Anterior cingulate cortex (tissue), 58 donors: ENCODE measurements around the gene PIGL.
"Not testable (repeated sequence)": the region's sequence is repeated elsewhere in the genome, so short reads cannot be mapped to it uniquely, and the experiment has no call there.

Source experiments
- DNase-seq, 58 donors: peaks; one replicate each; lab custom pipeline; 2025; lab: John Stamatoyannopoulos, UW

Gene PIGL

DNA sequence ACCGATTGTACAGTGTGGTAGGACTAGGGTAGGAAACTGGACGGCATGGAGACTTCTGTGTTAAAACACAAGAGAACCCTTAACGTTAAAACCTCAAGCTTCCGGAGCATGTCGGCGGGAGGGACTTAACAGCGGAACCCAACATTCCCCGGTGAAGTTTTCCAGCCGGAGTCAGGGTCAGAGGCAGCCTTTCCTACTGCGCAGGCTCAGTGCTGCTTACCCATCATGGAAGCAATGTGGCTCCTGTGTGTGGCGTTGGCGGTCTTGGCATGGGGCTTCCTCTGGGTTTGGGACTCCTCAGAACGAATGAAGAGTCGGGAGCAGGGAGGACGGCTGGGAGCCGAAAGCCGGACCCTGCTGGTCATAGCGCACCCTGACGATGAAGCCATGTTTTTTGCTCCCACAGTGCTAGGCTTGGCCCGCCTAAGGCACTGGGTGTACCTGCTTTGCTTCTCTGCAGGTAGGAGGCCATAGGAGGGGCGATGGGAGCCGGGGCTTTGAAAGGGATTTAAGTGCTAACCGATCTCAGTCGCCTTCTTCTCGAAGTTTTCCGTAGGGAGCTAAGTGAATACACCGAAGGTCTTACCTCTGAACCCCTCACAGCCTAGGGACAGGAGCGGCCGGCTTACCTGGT, at the start of gene PIGL:
Gene PIGL, plus strand, starts transcription at position 209 of the 634 bp plus-strand sequence. Its CDS starts 17 bp downstream, at position 226.
- peak in 57 of 58 donors; percentile 35 to 92 (median 83) for DNase-seq

DNA sequence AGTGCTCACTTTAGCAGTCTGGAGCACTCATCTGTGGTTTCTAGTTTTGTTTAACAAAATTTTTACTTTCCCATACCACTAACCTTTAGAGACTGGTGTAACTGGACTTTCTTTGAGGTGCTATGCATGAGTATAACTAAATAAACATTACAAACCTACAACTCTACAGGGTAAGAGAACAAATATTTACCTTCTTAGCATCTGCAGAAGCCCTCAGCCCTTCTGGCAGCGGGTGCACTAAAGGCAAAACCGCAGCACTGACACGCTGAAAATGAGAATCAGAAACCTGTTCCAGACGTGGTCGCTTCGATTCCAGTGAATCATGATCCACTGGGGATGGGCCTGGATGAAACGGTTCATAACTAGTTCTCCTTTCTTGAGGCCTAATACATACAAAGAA, 45.4 kb upstream of the PIGL start:
- DNase-seq = no peak

DNA sequence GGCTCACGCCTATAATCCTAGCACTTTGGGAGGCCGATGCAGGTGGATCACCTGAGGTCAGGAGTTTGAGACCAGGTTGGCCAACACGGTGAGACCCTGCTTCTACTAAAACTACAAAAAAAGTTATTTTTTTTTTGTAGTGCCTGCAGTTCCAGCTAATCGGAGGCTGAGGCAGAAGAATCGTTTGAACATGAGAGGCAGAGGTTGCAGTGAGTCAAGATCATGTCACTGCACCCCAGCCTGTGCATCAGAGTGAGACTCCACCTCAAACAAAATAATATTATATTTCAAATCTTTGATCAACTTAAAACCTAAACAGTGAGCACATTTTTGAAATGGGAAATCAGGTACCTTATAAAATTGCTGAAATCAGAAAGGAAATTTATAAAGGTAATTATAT, 38.2 kb upstream of the PIGL start:
- DNase-seq = no peak

DNA sequence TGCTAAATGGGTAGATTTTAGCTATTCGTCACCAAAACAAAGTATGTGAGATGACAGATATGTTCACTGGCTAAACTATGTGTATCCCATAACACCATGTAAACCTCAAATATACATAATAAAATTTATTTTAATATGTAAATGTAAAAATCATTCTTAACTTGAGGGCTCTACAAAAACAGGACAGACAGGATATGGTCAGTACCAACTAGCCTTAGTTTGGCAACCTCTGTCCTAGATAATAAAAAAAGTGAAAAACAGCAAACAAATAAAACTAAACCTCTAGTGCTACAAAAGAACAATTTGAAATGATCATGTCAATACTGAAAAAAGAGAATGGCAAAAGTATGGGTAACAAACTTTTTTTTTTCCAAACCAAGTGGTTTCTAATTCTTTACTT, 35.4 kb upstream of the PIGL start:
- DNase-seq = no peak

DNA sequence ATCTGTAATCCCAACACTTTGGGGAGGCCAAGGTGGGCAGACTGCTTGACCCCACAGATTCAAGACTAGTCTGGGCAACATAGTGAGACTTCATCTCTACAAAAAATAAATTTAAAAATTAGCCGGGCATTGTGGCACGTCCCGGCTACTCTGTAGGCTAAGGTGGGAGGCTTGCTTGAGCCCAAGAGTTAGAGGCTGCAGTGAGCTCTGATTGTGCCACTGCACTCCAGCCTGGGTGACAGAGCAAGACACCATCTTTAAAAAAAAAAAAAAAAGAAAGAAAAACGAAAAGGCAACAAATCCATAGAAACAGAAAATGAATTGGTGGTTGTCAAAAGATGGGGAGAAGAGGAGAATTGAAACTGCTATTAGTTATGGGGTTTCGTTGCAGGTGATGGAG, 29.4 kb upstream of the PIGL start:
- DNase-seq = no peak

DNA sequence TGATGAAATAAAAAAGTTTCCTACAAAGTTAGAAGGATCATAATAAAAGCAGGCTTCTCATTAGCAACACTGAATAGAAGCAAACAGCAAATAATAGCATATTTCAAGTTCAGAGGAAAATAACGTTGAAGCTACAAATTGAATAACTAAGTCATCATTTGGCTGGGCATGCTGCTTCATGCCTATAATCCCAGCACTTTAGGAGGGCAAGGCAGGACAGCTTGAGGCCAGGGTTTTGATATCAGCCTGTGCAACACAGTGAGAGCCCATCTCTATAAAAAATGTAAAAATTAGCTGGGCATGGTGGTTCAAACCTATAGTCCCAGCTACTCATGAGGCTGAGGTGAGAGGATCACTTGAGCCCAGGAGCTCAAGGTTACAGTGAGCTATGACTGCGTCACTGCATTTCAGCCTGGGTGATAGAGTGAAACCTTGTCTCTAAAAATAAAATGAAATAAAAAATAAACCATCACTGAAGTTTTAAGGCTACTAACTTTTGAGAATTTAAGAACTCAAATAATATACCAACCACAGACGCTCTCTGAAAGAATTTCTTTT, 27.1 kb upstream of the PIGL start:
- no peak for DNase-seq

DNA sequence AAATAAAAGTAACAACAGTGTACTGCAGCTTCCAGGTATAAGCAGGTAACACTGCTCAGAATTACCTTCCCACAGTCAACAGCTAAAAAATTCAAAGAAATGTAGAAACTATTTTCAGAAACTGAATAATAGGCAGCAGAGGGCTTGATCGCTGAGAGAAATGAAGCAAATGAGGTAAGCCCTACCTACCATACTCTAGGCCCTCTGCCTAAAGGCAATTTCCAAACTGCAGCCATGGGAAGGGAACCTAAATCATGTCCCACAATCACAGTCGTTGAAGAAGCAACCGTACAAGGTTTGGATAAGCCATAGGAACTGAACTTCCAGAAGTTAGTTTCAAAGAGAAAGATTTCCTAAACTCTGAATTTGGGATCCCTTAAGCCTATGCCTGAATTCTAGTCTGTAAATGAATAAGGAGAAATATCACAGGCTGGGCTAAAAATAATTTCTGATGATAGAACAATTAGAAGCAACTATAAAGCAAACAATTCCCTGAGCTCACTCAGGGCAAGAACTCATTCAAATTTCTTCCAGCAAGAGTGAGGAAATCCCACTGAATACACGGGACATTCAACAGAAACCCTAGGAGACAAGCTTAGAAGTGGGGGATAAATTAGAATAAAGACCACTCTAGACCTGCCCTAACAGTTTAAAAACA, 26.2 kb upstream of the PIGL start:
- no peak for DNase-seq

DNA sequence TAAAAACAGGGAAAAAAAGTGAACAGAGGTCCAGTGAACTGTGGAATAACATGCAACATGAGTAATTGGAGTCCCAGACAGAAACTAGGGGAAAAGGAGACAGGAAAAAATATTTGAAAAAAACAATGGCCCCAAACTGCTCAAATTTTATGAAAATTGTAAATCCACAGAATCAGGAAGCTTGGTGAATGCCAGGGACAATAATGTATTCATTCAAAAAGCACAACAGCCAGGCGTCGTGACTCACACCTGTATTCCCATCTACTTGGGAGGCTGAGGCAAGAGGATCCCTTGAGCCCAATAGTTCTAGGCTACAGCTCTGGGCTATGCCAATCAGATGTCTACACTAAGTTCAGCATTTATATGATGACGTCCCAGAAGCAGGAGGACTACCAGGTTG, 25.4 kb upstream of the PIGL start:
- no peak for DNase-seq

DNA sequence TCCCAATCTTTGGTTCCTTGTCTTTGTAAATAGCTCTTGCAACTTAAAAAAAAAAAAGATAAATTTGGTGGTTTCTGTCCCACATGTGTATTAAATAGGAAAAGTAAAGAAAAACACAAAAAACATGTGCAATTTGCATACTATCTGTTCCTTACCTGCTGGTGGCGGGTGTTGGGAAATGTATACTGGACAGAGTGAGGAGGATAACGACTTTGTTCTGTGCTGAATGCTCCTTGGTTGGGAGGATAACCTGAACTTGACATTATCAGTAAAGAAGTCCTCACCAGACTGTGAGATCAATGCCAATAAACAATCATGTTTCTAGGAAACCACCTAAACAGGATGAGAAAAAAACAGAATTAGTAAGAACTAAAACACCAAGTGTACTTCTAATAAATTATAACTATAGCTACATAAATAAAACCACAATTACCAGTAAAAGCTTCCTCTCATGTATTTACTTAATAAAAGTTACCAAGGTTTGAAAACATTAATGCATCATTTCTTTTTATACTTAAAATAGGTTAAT, 22.6 kb upstream of the PIGL start:
- DNase-seq = not testable (repeated sequence)

DNA sequence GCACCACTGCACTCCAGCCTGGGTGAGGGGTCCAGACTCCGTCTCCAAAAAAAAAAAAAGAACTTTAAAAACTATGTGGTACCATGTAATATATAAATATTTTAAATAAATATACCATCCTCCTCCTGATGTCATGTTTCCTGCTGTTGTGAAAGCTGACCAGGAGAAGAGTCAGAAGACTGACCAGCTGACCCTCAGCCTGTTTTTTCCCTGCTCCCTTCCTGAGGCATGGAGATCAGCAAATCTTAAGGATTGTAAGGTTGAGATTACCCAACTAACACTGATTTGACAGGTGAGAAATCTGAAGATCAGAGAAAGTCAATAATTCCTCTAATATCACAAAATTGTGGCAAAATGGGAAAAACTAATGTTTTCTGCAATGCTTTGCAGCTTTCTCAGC, 19.7 kb upstream of the PIGL start:
- DNase-seq = no peak

DNA sequence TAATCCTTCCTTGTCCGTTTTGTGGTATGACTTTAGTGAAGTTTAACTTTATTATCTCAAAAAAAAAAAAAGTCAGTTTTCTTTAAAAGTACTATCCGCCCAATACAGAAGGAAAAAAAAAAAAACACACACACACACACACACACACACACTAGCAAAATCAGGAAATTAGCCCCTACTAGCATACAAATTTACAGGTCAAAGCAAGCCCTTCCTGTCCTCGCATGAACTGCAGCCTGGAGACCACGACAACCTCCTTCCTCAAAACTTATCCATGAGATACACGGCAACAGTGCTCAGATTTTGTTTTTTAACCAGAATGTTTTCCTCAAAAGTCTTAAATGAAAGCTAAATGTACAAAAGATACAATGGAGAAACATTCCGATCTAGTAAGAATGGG, 17.9 kb upstream of the PIGL start:
- DNase-seq = no peak

DNA sequence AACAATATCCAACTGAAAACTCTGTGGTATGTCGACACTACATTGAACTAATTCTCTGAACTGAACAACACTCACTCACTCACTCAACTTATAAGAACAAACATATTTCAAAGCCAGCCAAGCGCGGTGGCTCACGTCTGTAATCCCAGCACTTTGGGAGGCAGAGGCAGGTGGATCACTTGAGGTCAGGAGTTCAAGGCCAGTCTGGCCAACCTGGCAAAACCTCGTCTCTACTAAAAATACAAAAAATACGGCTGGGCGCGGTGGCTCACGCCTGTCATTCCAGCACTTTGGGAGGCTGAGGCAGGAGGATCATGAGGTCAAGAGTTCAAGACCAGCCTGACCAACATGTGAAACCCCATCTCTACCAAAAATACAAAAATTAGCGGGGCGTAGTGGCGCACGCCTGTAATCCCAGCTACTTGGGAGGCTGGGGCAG, 15.3 kb upstream of the PIGL start:
- not testable (repeated sequence) for DNase-seq

DNA sequence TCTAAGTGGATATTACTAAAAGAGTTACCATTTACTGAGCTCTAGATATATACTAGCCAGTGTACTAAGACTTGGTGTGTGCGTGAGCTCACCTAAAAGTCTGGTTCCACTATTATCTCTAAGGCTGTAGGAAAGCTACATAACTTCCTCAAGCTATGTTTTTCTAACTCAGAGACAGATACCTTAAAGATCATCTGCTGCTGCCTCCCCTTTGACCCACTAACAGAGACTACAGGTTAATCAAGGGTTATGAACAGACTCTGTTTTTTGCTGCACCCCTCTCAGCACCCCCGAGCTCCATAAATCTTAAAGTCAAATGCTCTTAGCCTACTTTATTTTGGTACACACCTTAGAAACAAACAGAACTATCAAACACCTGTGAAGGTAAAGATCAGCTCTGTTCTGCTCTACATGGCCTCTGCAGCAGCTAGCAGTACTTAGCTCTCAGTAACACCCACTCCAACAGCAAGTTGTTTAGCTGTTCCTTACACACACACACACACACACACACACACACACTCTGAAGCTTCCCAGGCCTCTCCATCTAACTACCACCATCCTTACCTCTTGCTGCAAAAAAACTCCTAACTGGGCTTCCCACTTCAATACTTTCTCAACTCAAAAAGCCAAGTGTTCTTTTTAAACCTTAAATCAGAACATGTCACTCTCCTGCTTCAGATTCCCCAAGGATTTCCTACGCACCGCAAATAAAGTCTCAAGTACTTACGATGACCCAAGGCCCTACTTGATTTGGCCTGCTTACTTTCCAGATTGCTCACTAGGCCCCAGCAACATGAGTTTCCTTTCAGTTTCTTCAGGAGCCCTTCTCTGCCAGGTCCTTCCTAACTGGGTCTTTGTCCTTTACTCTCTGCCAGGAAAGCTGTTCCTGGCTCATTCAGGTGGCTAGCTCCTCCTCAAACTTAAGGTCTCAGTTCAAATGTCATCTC, 14.2 kb upstream of the PIGL start:
- peak in 1 of 58 donors; percentile 3 for DNase-seq

DNA sequence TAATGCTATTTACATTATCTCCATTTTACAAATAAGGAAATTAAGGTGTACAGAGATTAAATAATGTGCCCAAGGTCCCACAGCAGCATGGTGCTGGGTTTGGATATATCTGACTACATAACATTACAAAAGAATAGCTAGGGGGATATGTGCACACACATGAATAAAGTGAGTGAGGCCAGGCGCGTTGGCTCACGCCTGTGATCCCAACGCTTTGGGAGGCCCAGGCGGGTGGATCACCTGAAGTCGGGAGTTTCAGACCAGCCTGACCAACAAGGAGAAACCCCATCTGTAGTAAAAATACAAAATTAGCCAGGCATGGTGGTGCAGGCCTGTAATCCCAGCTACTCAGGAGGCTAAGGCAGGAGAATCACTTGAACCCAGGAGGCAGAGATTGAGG, 12.2 kb upstream of the PIGL start:
- DNase-seq = not testable (repeated sequence)

DNA sequence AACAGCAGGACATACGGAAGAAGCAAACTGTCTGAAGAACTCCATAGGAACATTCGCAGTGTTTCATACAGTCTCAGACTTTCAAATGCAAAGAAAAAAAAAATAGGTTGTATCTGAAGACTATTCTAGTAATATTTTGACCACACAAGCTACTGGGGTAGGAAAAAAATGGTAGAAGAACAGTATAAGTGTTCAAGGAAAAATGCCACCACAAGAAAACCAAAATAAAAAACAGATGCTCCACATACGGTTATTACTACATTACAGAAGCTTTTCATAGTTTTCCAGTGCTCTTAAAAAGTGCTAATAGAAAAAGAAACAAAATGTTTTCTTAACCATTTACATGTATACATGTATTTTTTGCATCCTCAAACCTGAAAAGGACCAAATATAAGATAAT, 5.4 kb upstream of the PIGL start:
- no peak for DNase-seq

DNA sequence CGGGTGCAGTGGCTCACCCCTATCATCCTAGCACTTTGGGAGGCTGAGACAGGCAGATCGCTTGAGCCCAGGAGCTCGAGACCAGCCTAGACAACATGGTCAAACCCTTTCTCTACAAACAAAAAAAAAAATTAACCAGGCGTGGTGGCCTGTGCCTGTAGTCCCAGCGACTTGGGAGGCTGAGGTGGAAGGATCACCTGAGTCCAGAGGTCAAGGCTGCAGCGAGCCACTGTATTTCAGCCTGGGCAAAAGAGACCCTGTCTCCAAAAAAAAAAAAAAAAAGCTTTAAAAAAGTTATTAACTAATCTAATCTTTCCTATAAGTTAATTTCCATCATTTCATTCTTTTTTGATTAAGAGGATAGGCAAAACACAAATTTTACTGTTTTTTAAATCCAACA, 4.2 kb upstream of the PIGL start:
- no peak for DNase-seq

DNA sequence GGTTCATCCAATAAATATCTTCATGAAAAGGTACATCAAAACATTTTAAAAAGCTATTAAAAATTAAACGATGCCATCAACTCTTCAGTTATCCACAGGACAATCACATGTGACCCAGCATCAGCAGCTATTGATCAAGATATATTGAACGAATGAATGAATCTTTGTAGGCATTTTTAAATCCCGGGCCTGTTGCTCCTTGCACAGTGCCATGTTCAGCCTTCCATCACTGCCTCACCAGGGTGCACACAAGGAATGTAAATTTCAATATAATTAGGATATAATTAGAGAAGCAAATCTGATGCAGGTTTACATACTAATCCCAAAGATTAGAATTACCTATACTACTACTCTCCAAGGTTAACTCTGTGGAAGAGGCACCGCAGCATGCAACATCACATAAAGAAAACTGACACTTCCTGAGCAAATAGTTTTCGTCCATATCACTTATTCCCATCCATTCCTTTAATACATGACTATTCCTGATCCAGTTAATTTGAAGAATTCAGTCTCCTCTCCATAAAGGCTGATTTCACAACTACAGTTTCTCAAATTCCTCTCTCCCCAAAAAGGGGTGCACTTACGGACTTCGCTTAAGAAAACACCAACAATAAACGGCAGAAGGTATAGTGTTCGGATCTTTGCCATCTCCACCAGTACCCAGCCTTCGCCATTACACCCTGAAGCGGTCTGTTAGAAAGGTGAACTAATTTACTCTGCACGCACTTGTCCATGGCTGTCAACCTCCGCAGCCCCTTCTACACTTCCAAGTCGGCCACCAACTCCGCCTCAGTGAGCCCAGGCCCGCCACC, 2.6 kb upstream of the PIGL start:
- DNase-seq = peak in 4 of 58 donors; percentile 20 to 65 (median 30)

DNA sequence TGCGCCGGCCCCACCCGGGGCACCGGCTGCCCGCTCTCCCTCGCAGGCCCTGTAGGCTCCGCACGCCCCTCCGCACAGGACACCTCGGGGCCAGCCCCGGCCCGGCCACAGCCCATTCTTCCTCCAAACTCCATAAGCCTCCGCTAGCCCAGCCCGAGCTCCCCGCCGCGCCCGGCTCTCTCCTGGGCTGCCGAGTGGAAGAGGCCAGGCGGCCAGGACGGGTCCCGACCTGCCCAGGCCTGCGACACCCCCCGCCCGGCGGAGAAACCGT, 2.1 kb upstream of the PIGL start:
- DNase-seq = peak in 26 of 58 donors; percentile 12 to 78 (median 54)

DNA sequence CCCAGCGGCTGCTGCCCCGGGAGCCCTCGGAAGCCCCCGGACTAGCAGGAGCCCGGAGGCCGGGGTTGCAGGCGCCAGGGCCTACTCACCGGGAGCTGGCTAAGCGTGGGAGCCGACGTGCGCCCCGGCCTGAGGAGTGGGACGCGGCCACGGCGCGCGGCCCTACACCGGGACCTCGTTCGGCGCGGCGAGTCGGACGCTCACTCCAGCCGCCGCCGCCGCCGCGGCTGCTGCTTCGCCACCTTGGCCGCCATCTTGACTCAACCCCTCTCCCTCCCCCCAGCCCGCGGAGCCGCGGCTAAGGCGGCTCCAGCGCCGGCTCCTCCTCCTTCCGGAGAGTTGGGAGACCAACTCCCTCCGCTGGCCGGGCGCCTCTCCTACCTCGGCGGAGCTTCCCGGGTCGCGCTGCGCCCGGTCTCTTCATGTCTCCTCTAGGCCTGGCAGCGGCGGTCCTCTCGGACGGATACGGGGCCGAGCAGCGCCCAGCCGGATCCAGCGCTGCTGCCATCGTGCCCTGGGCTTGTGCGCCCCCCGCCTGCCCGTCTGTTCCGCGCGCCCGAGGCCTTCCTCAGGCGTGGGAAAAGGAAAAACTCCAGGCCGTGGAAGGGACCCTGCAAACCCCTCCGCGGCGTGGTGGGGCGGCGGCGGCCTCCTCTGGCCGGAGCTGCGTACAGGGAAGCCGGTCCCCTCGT, 1.6 kb upstream of the PIGL start, which contains the start of gene NCOR1:
Gene NCOR1, minus strand, starts transcription at position 262 of the 692 bp plus-strand sequence. CDS start 20,965 bp downstream, outside the sequence.
- peak; percentile 33 to 93 (median 84) for DNase-seq
